Endothelial cell of umbilical vein (primary cell): Measurements from ENCODE around the gene CIAO3. TPM values are rescaled to one million over a fixed set of nuclear protein-coding genes. Genes with fewer than 3 reads are reported as not detected.

ENCODE experiments used
- BruUV-seq: library from RNA; stranded (reverse); fragments of 400-500 nt; replicated peaks from 2 replicates; lab custom pipeline; 2021; lab: Mats Ljungman, UMichigan
- CTCF ChIA-PET: fragments of 300-600, 350-600 bp; sonication (Branson Sonifier 250); formaldehyde crosslinking; loops from one replicate; lab custom pipeline; 2021; ENCODE audit warnings: antibody characterized with exemption, inconsistent platforms; lab: Charles Lee
- POLR2A ChIA-PET: fragments of 300-600, 350-600 bp; sonication (Branson Sonifier 250); formaldehyde crosslinking; loops from one replicate; lab custom pipeline; 2021; ENCODE audit warnings: antibody characterized with exemption, inconsistent platforms; lab: Charles Lee
- DNase-seq: peaks from one replicate; pipeline ENCODE4 v3.0.0-alpha.2; 2011; ENCODE audit warnings: low read depth, low spot score
- FAIRE-seq: peaks from 2 replicates; lab custom pipeline; 2011; peaks lifted over from hg19 to GRCh38; lab: Jason Lieb, UNC
- H2AFZ ChIP-seq: 2 replicates; pipeline ENCODE4 v1.6.0; 2012; ENCODE audit warnings: low read depth, low read length, control low read depth, inconsistent platforms
- H3K27ac ChIP-seq: 2 replicates; pipeline ENCODE4 v1.5.1; 2011; ENCODE audit warnings: low read depth, mild to moderate bottlenecking, control low read depth, low read length, moderate library complexity; ENCODE audit not compliant: insufficient read depth
- H3K27me3 ChIP-seq, 2 experiments: 2 replicates each; pipeline versions ENCODE4 v1.6.0 to v1.6.1; 2011; ENCODE audit warnings: low read length in 2 of 2, mixed read lengths in 1 of 2; ENCODE audit not compliant: control insufficient read depth in 2 of 2, insufficient read depth in 2 of 2
- H3K36me3 ChIP-seq, 2 experiments: 2 replicates in 1 of 2; 3 replicates in 1 of 2; pipeline ENCODE4 v1.5.1; 2011; ENCODE audit warnings: low read length in 2 of 2, mild to moderate bottlenecking in 1 of 2, moderate library complexity in 1 of 2; ENCODE audit not compliant: control insufficient read depth in 2 of 2, insufficient read depth in 2 of 2; ENCODE audit errors: extremely low read depth in 1 of 2
- H3K4me1 ChIP-seq: 3 replicates; pipeline ENCODE4 v1.5.1; 2011; ENCODE audit warnings: mild to moderate bottlenecking, low read length; ENCODE audit not compliant: control insufficient read depth, insufficient read depth; ENCODE audit errors: extremely low read depth
- H3K4me2 ChIP-seq: 2 replicates; pipeline ENCODE4 v1.6.1; 2011; ENCODE audit warnings: low read length, control low read depth, mixed read lengths; ENCODE audit not compliant: insufficient read depth
- H3K4me3 ChIP-seq, 3 experiments: fragments of 200-600 bp in 1 of 3; sonication (generic), shearing (Covaris generic) in 1 of 3; replicated peaks in 1 of 3; 2 replicates each; pipeline ENCODE4 v1.5.1; 2011 to 2016; ENCODE audit warnings: control low read depth in 3 of 3, low read length in 3 of 3, mild to moderate bottlenecking in 2 of 3, inconsistent platforms in 1 of 3, low read depth in 1 of 3, moderate library complexity in 1 of 3; ENCODE audit not compliant: insufficient read depth in 1 of 3
- H3K79me2 ChIP-seq: 2 replicates; pipeline ENCODE4 v1.6.0; 2012; ENCODE audit warnings: low read length, inconsistent platforms; ENCODE audit not compliant: control insufficient read depth, insufficient read depth
- H3K9ac ChIP-seq: replicated peaks from 2 replicates; pipeline ENCODE3; 2011; ENCODE audit warnings: low read length, control low read depth; ENCODE audit not compliant: insufficient read depth; ENCODE audit errors: extremely low read depth
- H3K9me1 ChIP-seq: replicated peaks from 3 replicates; pipeline ENCODE4 v1.6.0; 2011; ENCODE audit warnings: mild to moderate bottlenecking, low read length; ENCODE audit not compliant: control insufficient read depth, insufficient read depth; ENCODE audit errors: extremely low read depth
- H3K9me3 ChIP-seq: replicated peaks from 2 replicates; pipeline ENCODE4 v1.5.1; 2012; ENCODE audit warnings: low read length, inconsistent platforms; ENCODE audit not compliant: control insufficient read depth, insufficient read depth
- H4K20me1 ChIP-seq: replicated peaks from 2 replicates; pipeline ENCODE3; 2011; ENCODE audit warnings: mild to moderate bottlenecking, low read length; ENCODE audit not compliant: control insufficient read depth, insufficient read depth; ENCODE audit errors: extremely low read depth
- EZH2 ChIP-seq: IDR thresholded peaks from 2 replicates; pipeline ENCODE4 v1.6.1; 2012; ENCODE audit warnings: borderline replicate concordance, low read depth, mild to moderate bottlenecking, moderate library complexity, low read length, inconsistent platforms; ENCODE audit not compliant: severe bottlenecking
- FOS ChIP-seq: IDR thresholded peaks from 2 replicates; pipeline ENCODE4 v1.6.1; 2011; ENCODE audit warnings: mild to moderate bottlenecking, low read length, moderate library complexity, borderline replicate concordance; ENCODE audit not compliant: insufficient read depth
- GATA2 ChIP-seq: IDR thresholded peaks from 2 replicates; pipeline ENCODE4 v1.7.0; 2011; ENCODE audit warnings: low read depth, mild to moderate bottlenecking, moderate library complexity, mixed read lengths, low read length; ENCODE audit not compliant: insufficient read length, insufficient read depth
- JUN ChIP-seq: IDR thresholded peaks from 2 replicates; pipeline ENCODE4 v1.6.1; 2011; ENCODE audit warnings: borderline replicate concordance, low read depth; ENCODE audit not compliant: insufficient read length, insufficient read depth
- MYC ChIP-seq: IDR thresholded peaks from one replicate; pipeline ENCODE4 v1.6.1; 2011; ENCODE audit warnings: mild to moderate bottlenecking, low read depth, low read length
- POLR2A ChIP-seq: IDR thresholded peaks from 2 replicates; pipeline ENCODE4 v1.6.1; 2012; ENCODE audit warnings: low read depth, mild to moderate bottlenecking, control low read depth, low read length
- POLR2AphosphoS5 ChIP-seq: IDR thresholded peaks from 2 replicates; pipeline ENCODE4 v1.6.1; 2012; ENCODE audit warnings: low read depth, mild to moderate bottlenecking, control low read depth, low read length, moderate library complexity; ENCODE audit not compliant: insufficient read depth
- dilution Hi-C: fragments of 300-500 bp; cut with MboI; formaldehyde crosslinking; loops from one replicate; pipeline ENCODE4 v1.15.0; 2019; ENCODE audit warnings: low sequenced_read_pairs; ENCODE audit not compliant: extremely low pct_ligation_motif_present
- intact Hi-C: fragments of 100-400 bp; cut with micrococcal nuclease; formaldehyde crosslinking; loops from one replicate; pipeline ENCODE4 v1.10.0; 2022
- polyA plus RNA-seq, 4 experiments: library from polyadenylated mRNA; depleted of rRNA in 3 of 4; stranded (reverse) in 3 of 4; unstranded in 1 of 4; fragments of >200 nt; gene quantifications; 2 replicates each; pipeline versions ENCODE4 v1.2.1 to v1.2.3, GENCODE V29; 2011 to 2012; ENCODE audit warnings: missing spikeins in 1 of 4
- total RNA-seq: library from RNA; stranded (reverse); gene quantifications from 2 replicates; pipeline ENCODE4 v1.2.3, GENCODE V29; 2021
- TF ChIP-seq, protein P1 (sequence below): IDR thresholded peaks from 2 replicates; pipeline ENCODE4 v1.6.1; 2011; ENCODE audit not compliant: insufficient read depth, insufficient read length
- TF ChIP-seq, protein P2 (sequence below), 2 donors: IDR thresholded peaks; 1 replicate in 1 of 2; 2 replicates in 1 of 2; pipeline ENCODE4 v1.5.1; 2011; ENCODE audit warnings: low read length in 2 of 2, mild to moderate bottlenecking in 2 of 2, moderate library complexity in 2 of 2, control low read depth in 1 of 2, inconsistent platforms in 1 of 2, low read depth in 1 of 2; ENCODE audit not compliant: insufficient read depth in 1 of 2; ENCODE audit errors: extremely low read depth in 1 of 2

CIAO3 gene
- total and polyA plus RNA-seq, 2 donors (not counting 3 experiments of a cell fraction or from before 2014, with no cell fraction given) = 23.1 to 33.8 TPM

DNA sequence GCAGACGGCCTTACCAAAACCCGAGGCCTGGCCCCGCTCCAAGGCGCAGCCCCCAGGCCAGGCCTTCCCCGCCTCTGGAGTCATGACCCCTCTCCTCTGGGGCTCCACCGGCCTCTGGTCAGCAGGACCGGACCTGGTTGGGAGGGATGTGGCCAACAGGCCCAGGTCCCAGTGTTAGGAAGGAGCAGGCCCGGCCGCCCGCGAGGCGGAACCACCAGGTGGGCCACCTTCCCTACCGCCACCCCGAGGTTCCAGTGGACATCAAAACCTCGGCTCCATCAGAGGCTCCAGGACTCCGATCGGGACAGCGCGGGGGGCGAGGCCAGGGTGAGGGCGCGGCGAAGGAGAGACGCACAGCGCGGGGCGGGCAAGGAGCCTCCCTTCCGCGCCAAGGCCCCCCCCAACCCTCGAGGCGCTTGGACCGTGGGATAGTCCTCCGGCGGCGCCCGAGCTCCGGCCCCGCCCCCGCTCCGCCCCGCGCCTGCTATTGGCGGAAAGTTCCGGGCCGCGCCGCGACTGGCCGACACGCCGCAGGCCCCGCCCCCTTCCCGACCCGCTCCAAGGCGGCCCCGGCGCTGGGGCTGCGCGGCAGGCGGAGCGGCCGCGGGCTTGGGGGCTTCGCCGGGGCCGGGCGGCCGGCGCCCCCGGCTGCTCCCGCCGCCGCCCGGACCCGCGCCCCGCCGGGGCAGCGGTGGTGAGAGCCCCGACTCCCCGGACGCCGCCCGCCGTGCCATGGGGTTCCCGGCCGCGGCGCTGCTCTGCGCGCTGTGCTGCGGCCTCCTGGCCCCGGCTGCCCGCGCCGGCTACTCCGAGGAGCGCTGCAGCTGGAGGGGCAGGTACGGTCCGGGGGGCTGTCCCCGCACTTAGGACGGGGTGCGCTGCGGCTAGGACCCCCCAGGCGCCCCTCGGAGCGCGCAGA is 26.0 kb downstream of the CIAO3 start, which contains the start of gene METRN:
TSS of gene METRN (plus strand) at position 561 of the 919 bp plus-strand sequence. CDS start at position 733, 172 bp downstream.
- no TSS peak for BruUV-seq
- dilution Hi-C loops (no loop called here), intact Hi-C loops (loop anchor here (2.0 kb wide), 1 partner anchor 14 kb away; no protein-coding TSS in a partner anchor)
- DNase-seq = peak; percentile 78
- Histone ChIP-seq H3K27ac (no peak within 1 kb of the TSS), H3K4me2 (peak within 1 kb of the TSS; percentile 75), H3K9me1 (no peaks in the 10 kb centered on the region), H3K9ac (no peak within 1 kb of the TSS), H2AFZ (peak within 1 kb of the TSS; percentile 60), H3K79me2 (no peaks in the 10 kb centered on the region), H3K4me3 (peak within 1 kb of the TSS; percentile 42 to 58 (median 51)), H3K36me3 (no peaks in the 10 kb centered on the region), H3K4me1 (peaks cover 10% of the 10 kb centered on the region), H4K20me1 (no peaks in the 10 kb centered on the region), H3K27me3 (no peaks in the 10 kb centered on the region), H3K9me3 (no peaks in the 10 kb centered on the region)
- TF ChIP-seq POLR2AphosphoS5 = peak; percentile 26
- TF ChIP-seq GATA2 = no peak
- no peak for TF ChIP-seq EZH2
- peak; percentile 84 for FAIRE-seq
- ChIA-PET POLR2A (no interaction called here), CTCF (interaction anchor here (0.6 to 3.0 kb wide), 9 partner anchors 8 to 342 kb away, joined by 3 to 67 read pairs (median 5); partner anchors contain the start of genes CCDC78, CHTF18, CIAO3 and HAGHL)

DNA sequence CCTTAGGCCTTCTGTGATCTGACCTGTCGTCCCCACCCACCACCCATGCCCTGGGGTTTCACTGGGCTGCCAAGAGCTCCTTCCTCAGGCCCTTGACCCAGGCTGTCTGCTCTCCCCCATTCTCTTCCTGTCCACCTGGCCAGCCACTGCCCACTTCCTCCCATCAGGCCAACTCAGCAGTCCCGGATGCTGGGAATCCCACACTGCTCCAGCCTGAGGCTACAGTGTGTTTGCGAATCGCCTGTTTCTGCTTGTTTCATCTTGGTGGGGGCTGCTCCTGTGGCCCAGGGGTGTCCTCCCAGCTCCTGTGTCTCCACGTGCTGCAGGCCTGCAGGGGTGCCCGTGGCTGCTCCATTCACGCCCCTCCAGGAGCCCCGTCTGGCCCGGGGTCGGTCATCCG is 26.7 kb downstream of the CIAO3 start:
- H3K27me3 ChIP-seq = no peaks in the 10 kb centered on the region
- no peak overlapping the region for H3K9ac ChIP-seq
- POLR2A ChIA-PET = no interaction called here
- H4K20me1 ChIP-seq = no peaks in the 10 kb centered on the region
- no peaks in the 10 kb centered on the region for H3K9me1 ChIP-seq
- no peaks in the 10 kb centered on the region for H3K9me3 ChIP-seq
- FAIRE-seq (no peak), DNase-seq (no peak)
- H3K4me2 ChIP-seq = no peak overlapping the region
- H3K4me1 ChIP-seq = peaks cover 10% of the 10 kb centered on the region
- no peak overlapping the region for H2AFZ ChIP-seq
- dilution Hi-C loops = no loop called here
- H3K36me3 ChIP-seq = no peaks in the 10 kb centered on the region
- intact Hi-C loops = loop anchor here (2.0 kb wide), 1 partner anchor 15 kb away; no protein-coding TSS in a partner anchor
- TF ChIP-seq MYC (no peak), GATA2 (no peak), EZH2 (no peak), POLR2A (no peak), POLR2AphosphoS5 (no peak), JUN (no peak), FOS (no peak)
- TF ChIP-seq, protein P1, sequence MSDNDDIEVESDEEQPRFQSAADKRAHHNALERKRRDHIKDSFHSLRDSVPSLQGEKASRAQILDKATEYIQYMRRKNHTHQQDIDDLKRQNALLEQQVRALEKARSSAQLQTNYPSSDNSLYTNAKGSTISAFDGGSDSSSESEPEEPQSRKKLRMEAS = no peak
- TF ChIP-seq, protein P2, sequence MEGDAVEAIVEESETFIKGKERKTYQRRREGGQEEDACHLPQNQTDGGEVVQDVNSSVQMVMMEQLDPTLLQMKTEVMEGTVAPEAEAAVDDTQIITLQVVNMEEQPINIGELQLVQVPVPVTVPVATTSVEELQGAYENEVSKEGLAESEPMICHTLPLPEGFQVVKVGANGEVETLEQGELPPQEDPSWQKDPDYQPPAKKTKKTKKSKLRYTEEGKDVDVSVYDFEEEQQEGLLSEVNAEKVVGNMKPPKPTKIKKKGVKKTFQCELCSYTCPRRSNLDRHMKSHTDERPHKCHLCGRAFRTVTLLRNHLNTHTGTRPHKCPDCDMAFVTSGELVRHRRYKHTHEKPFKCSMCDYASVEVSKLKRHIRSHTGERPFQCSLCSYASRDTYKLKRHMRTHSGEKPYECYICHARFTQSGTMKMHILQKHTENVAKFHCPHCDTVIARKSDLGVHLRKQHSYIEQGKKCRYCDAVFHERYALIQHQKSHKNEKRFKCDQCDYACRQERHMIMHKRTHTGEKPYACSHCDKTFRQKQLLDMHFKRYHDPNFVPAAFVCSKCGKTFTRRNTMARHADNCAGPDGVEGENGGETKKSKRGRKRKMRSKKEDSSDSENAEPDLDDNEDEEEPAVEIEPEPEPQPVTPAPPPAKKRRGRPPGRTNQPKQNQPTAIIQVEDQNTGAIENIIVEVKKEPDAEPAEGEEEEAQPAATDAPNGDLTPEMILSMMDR (IDR thresholded peaks at IDR 0.05; ENCODE audit: extremely low read depth in 1 of 2, insufficient read depth in 1 of 2, low read depth in 1 of 2, low read length in 2 of 2) = no peak
- H3K79me2 ChIP-seq = no peaks in the 10 kb centered on the region
- CTCF ChIA-PET = interaction anchor here (3.0 kb wide), 1 partner anchor 71 kb away, joined by 67 read pairs; no protein-coding TSS in a partner anchor
- no TSS peak for BruUV-seq
- no peak overlapping the region for H3K4me3 ChIP-seq
- no peak overlapping the region for H3K27ac ChIP-seq
